Measurements from ENCODE around the gene KRTAP9-9.

- TF ChIP-seq CTCF (IDR thresholded peaks at IDR 0.05) (no peak), EP300 (IDR thresholded peaks at IDR 0.05) (no peak), POLR2A (IDR thresholded peaks at IDR 0.05) (no peak)
Observed at GRCh38 chr17:41284546-41284945, 29.4 kb downstream of the KRTAP9-9 start.

All from tibial nerve (tissue), 4 donors.